Measurements from ENCODE around the gene CD244. TPM values are rescaled to one million over a fixed set of nuclear protein-coding genes. Genes with fewer than 3 reads are reported as not detected.

The CD244 gene
- total and polyA plus RNA-seq, 7 donors, result 0.16 to 1.8 (median 0.36) TPM; not detected in 2

GRCh38 chr1:160800142-160800541 lies 62.5 kb downstream of the CD244 start:
- Histone ChIP-seq H3K4me1 (no peaks in the 10 kb centered on the region), H3K27ac (no peak overlapping the region), H3K27me3 (no peaks in the 10 kb centered on the region), H3K36me3 (no peaks in the 10 kb centered on the region), H3K4me3 (no peak overlapping the region), H3K9me3 (no peaks in the 10 kb centered on the region)
- TF ChIP-seq EP300 (IDR thresholded peaks at IDR 0.05), result no peak
- no peak for TF ChIP-seq POLR2AphosphoS5 (IDR thresholded peaks at IDR 0.05)
- no peak for TF ChIP-seq CTCF (IDR thresholded peaks at IDR 0.05)
- no peak for TF ChIP-seq POLR2A (IDR thresholded peaks at IDR 0.05)
- intact Hi-C loops (cut with DNase I), result no loop called here
- WGBS, 2 donors, result 82 to 99% methylated on average over 1 of the region's 1 CpG
- DNase-seq, result no peak

GRCh38 chr1:160799641-160800040 lies 63.0 kb downstream of the CD244 start:
- 92 to 96% methylated on average over 5 of the region's 5 CpGs for WGBS, 2 donors
- no peaks in the 10 kb centered on the region for H3K27me3 ChIP-seq
- no peaks in the 10 kb centered on the region for H3K9me3 ChIP-seq
- no peak for DNase-seq
- no peak overlapping the region for H3K27ac ChIP-seq
- TF ChIP-seq POLR2AphosphoS5 (IDR thresholded peaks at IDR 0.05) (no peak), EP300 (IDR thresholded peaks at IDR 0.05) (no peak), POLR2A (IDR thresholded peaks at IDR 0.05) (no peak), CTCF (IDR thresholded peaks at IDR 0.05) (no peak)
- no peak overlapping the region for H3K4me3 ChIP-seq
- H3K4me1 ChIP-seq, result no peaks in the 10 kb centered on the region
- H3K36me3 ChIP-seq, result no peaks in the 10 kb centered on the region
- intact Hi-C loops (cut with DNase I), result no loop called here

- no peaks in the 10 kb centered on the region for H3K36me3 ChIP-seq
- H3K4me3 ChIP-seq, result no peak overlapping the region
- H3K4me1 ChIP-seq, result no peaks in the 10 kb centered on the region
- no peak for DNase-seq
- H3K27ac ChIP-seq, result no peak overlapping the region
- no peaks in the 10 kb centered on the region for H3K9me3 ChIP-seq
- H3K27me3 ChIP-seq, result no peaks in the 10 kb centered on the region
- intact Hi-C loops (cut with DNase I), result no loop called here
- WGBS, 2 donors, result 73 to 90% methylated on average over 2 of the region's 2 CpGs
- TF ChIP-seq CTCF (IDR thresholded peaks at IDR 0.05) (no peak), POLR2A (IDR thresholded peaks at IDR 0.05) (no peak), EP300 (IDR thresholded peaks at IDR 0.05) (no peak)
These were observed 64.2 kb downstream of the CD244 start for GRCh38 chr1:160798439-160798838.

GRCh38 chr1:160797861-160798273 lies 64.8 kb downstream of the CD244 start:
- DNase-seq, result no peak
- 37 to 42% methylated on average over 4 of the region's 4 CpGs for WGBS, 2 donors
- intact Hi-C loops (cut with DNase I), result no loop called here
- Histone ChIP-seq H3K36me3 (no peaks in the 10 kb centered on the region), H3K4me1 (no peaks in the 10 kb centered on the region), H3K9me3 (no peaks in the 10 kb centered on the region), H3K4me3 (no peak overlapping the region), H3K27ac (no peak overlapping the region), H3K27me3 (no peaks in the 10 kb centered on the region)
- TF ChIP-seq EP300 (IDR thresholded peaks at IDR 0.05) (no peak), POLR2A (IDR thresholded peaks at IDR 0.05) (no peak), CTCF (IDR thresholded peaks at IDR 0.05) (no peak), POLR2AphosphoS5 (IDR thresholded peaks at IDR 0.05) (no peak)

GRCh38 chr1:160797271-160797709 lies 65.4 kb downstream of the CD244 start:
- no peak for DNase-seq
- H3K4me1 ChIP-seq, result no peaks in the 10 kb centered on the region
- no peak overlapping the region for H3K4me3 ChIP-seq
- no peaks in the 10 kb centered on the region for H3K27me3 ChIP-seq
- no peak for TF ChIP-seq EP300 (IDR thresholded peaks at IDR 0.05)
- no peak for TF ChIP-seq POLR2AphosphoS5 (IDR thresholded peaks at IDR 0.05)
- no peak for TF ChIP-seq CTCF (IDR thresholded peaks at IDR 0.05)
- no peak for TF ChIP-seq POLR2A (IDR thresholded peaks at IDR 0.05)
- intact Hi-C loops (cut with DNase I), result no loop called here
- no peaks in the 10 kb centered on the region for H3K9me3 ChIP-seq
- no peaks in the 10 kb centered on the region for H3K36me3 ChIP-seq
- H3K27ac ChIP-seq, result no peak overlapping the region
- WGBS, 2 donors, result 58 to 83% methylated on average over 3 of the region's 3 CpGs
